GM19239 (cell line): ENCODE measurements around the gene RSBN1L.
A peak's percentile ranks its signal among the peaks of the same experiment; 100 is the strongest.
"Not testable (repeated sequence)": the region's sequence is repeated elsewhere in the genome, so short reads cannot be mapped to it uniquely, and the experiment has no call there.

Experiments
- DNase-seq: peaks from one replicate; pipeline ENCODE4 v3.0.0; 2011; ENCODE audit warnings: low spot score; ENCODE audit not compliant: insufficient read length
- FAIRE-seq: peaks from 2 replicates; lab custom pipeline; 2011; peaks lifted over from hg19 to GRCh38; lab: Jason Lieb, UNC

Gene RSBN1L

GRCh38 chr7:77687100-77687746, 9.0 kb upstream of the RSBN1L start:
- FAIRE-seq: no peak
- DNase-seq: no peak

- DNase-seq (no peak), FAIRE-seq (peak; percentile 18)
Measured at GRCh38 chr7:77687747-77688144, 8.5 kb upstream of the RSBN1L start.

GRCh38 chr7:77690289-77690688, 6.0 kb upstream of the RSBN1L start:
- DNase-seq (no peak), FAIRE-seq (no peak)

GRCh38 chr7:77691892-77692491, 4.3 kb upstream of the RSBN1L start:
- no peak for FAIRE-seq
- no peak for DNase-seq

- no peak for DNase-seq
- FAIRE-seq: no peak
Measured at GRCh38 chr7:77693830-77694583, 2.3 kb upstream of the RSBN1L start.

- FAIRE-seq (peak; percentile 81), DNase-seq (no peak)
Measured at GRCh38 chr7:77696643-77697534, 630 bp downstream of the RSBN1L start.

- no peak for FAIRE-seq
Measured at GRCh38 chr7:77697535-77697831, 1.2 kb downstream of the RSBN1L start.

GRCh38 chr7:77698042-77698625, 1.9 kb downstream of the RSBN1L start:
- DNase-seq (no peak), FAIRE-seq (no peak)

More at GRCh38 chr7:77697535-77697831, 1.2 kb downstream of the RSBN1L start:
- DNase-seq: no peak

GRCh38 chr7:77699056-77699455, 2.8 kb downstream of the RSBN1L start:
- DNase-seq (peak; percentile 49), FAIRE-seq (peak; percentile 90)

- DNase-seq: no peak
- FAIRE-seq: no peak
Measured at GRCh38 chr7:77702513-77702912, 6.3 kb downstream of the RSBN1L start.

- DNase-seq (no peak), FAIRE-seq (no peak)
Measured at GRCh38 chr7:77702968-77703472, 6.8 kb downstream of the RSBN1L start.

GRCh38 chr7:77703669-77704068, 7.4 kb downstream of the RSBN1L start:
- not testable (repeated sequence) for DNase-seq, FAIRE-seq

GRCh38 chr7:77707504-77707992, 11.3 kb downstream of the RSBN1L start:
- no peak for FAIRE-seq
- DNase-seq: no peak

GRCh38 chr7:77710067-77710466, 13.8 kb downstream of the RSBN1L start:
- DNase-seq (no peak), FAIRE-seq (no peak)

- DNase-seq (no peak), FAIRE-seq (no peak)
Measured at GRCh38 chr7:77710861-77711260, 14.6 kb downstream of the RSBN1L start.

GRCh38 chr7:77714195-77714594, 17.9 kb downstream of the RSBN1L start:
- DNase-seq (no peak), FAIRE-seq (no peak)

GRCh38 chr7:77714931-77715330, 18.7 kb downstream of the RSBN1L start:
- not testable (repeated sequence) for DNase-seq, FAIRE-seq

GRCh38 chr7:77716804-77717203, 20.5 kb downstream of the RSBN1L start:
- DNase-seq (no peak), FAIRE-seq (no peak)

- DNase-seq, FAIRE-seq: not testable (repeated sequence)
Measured at GRCh38 chr7:77717566-77717965, 21.3 kb downstream of the RSBN1L start.

- FAIRE-seq (no peak), DNase-seq (no peak)
Measured at GRCh38 chr7:77727527-77727926, 31.3 kb downstream of the RSBN1L start.
